Activated T-helper 1 cell treated with Interleukin-2 at 50 U/mL for 16 hours (primary cell): ENCODE data around the gene ZC3H12C.

Experiments used
- DNase-seq: peaks from one replicate; pipeline ENCODE4 v3.0.0-alpha.2; 2020; ENCODE audit warnings: low read depth

Gene ZC3H12C

DNA sequence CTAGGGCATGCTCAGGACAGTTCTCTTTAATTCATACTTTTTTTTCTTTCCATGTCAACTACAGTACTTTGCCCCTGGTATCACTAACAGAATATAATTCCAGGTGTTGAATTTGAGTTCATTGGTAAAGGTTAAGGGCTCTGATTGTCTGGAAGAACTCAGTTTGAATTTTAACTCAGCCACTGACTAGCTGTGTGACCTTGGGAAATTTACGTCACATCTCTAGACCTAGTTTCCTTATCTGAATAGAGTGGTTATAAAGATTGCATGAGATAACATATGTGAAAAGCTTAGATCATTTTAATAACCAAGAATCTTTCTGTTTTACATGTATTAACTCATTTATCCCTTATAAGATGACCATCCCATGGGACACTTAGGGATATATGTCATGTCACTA lies 15.8 kb upstream of the ZC3H12C start:
- no peak for DNase-seq

DNA sequence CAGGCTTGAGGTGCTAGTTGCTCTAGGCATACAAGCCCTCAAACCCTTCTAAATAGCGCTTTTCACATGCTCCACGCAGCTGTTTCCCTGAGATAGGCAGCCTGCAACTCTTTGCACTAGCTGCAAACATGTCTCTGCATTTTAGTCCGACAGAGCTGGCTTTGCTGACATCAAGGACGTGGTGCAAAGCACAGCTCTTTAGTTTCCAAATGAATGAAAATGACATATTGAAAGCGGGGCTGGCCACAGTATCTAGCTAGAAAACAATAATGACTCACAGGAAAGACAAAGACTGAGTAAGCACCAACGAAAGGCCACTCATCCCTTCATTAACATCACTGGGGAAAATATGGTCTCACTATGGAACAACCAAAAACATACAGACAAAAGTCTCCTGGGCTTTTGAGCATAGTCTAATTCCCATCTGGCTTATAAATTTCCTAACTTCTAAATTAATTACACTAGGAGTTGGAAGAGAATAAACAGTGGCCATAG lies 15.3 kb upstream of the ZC3H12C start:
- DNase-seq: no peak

DNA sequence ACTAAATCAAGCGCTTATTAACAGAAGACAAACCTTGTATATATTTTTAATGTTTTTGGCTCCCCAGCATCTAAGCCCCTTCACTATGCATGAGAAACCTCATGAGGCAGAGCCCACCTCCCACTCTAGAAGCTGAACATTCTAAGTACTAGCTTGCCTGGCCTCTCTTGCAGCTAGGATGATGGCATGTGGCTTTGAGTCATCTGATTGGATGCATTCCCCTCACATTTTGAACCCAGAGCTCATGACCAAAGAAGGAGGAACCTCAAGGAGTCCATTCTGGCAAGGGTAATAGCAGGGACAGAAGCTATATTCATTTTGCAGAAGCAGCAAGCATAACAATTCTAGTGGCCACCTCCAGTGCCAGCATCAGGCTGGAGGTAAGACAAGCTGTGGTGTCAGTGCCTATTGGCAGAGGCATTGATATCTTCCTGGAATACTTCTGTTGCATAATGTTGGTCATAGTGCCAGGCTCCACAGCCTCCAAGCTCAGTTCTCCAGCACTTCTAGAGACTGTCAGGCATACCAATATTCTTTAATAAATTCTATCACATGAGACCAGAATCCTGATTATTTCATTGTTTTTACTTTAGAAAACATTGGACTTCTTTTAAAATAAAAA lies 14.2 kb upstream of the ZC3H12C start:
- DNase-seq: no peak

DNA sequence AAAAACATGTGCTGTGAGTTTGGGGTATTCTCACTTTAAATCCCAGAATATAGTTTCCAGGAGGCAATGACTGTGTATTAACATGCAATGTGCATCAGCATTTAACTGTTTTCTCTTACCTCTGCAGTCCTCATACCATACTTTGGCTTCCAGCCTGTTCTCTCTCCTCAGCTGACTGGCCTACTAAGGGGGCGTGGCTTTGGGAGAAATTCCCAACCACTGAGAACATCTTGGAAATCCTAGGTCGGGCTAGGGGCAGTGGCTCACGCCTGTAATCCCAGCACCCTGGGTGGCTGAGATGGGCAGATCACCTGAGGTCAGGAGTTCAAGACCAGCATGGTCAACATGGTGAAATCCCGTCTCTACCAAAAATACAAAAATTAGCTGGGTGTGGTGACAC lies 13.5 kb upstream of the ZC3H12C start:
- DNase-seq: no peak

- no peak for DNase-seq
These were observed 11.5 kb upstream of the ZC3H12C start for GRCh38 chr11:110081462-110082376.

DNA sequence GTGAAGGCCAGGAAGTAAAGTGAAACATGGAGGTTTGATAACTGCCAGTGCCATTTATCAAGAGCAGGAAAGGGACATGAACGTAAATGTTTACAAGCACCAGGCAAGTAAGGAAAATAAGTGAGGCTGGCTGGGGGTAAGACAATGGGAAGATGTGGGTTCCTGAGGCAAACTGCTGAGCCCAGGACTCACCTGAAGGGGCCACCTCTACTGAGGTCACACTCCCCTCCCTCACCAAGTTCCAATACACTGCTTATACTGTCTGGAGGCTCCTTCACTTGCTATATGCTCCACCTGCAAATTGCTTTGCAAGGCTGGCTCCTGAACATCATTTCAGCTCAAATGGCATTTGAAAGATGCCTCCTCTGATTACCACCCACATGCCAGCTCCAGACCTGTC lies 10.3 kb upstream of the ZC3H12C start:
- no peak for DNase-seq

- DNase-seq: no peak
These were observed 7.8 kb upstream of the ZC3H12C start for GRCh38 chr11:110085255-110085838.

- no peak for DNase-seq
These were observed 6.3 kb upstream of the ZC3H12C start for GRCh38 chr11:110086892-110087309.

DNA sequence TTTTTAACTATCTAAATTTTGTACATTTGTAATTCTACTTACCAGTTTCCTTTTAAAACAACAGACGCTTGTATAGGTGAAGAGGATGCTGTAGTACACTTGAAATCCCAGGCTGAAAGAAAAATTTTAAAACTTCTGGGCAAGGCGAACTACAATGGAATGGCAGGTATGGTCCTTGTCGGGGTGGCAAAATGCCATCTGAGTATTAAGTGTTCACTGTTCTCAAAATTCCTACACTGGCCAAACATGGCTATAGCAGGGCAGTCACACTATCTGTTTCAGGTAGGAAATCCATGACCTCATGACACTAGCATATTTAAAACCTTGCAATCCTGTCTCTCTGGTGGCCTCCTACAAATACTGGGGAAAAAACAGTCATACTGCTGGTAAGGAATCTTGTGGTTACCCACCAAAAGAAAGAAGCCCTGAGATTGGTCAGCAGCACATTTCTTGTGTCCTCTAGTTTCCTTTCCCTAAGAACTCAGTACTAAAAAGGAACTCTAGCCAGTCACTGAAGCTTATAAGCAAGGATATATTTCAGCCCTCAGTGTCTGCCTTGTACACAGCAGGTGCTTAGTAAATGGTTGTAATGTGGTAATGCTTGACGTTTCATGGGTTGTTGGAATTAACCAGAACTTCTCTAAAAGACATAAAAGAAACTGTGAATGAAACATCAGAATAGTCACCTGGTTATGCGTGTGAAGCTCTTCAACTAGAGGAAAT lies 5.2 kb upstream of the ZC3H12C start:
- no peak for DNase-seq

GRCh38 chr11:110088535-110089344 lies 4.5 kb upstream of the ZC3H12C start:
- DNase-seq: no peak

- DNase-seq: no peak
These were observed 3.4 kb upstream of the ZC3H12C start for GRCh38 chr11:110089617-110090282.

DNA sequence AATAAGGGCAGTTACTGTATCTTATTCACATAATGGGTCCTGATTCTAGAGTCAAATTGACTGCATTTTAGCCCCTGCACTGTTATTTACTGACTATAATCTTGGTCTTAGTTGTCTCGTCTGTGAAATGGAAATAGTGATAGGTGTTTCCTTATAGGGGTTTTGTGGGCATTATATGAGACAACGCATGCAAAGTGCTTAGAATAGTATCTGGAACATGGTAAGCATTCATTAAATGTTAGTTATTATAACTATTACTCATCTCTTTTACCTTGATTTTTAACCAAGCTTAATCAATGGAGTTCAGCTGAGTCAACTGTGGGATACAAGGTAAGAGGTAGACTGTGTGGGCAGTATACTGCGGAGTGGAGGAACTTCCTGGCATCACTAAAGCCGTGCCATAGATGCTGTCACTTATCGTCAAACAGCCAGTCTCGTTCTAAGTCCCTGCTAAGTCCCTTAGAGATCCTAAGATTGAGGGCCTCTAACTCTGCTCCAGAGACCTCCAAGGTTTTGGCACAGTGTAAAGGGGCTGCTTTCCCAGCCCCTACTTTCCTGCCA lies 2.6 kb upstream of the ZC3H12C start:
- DNase-seq: no peak

DNA sequence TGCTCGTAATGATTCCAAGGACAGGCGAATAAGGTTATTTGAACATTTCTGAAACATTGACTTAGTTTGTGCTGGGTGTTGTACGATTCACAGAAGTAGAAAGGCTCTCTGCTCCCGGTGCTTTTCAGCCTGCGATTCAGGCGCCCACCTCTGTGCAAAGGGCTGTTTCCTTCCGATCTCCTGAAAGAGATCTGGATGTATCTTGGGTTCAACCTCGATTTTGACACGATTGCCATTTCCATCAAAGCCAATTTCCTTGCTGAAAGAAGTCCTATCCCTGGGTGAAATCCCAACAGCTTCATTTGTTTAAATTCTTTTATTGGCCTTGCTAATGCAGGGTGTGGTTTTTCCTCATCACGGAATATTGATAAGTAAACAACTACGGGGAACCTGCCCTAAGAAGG lies 1.1 kb upstream of the ZC3H12C start:
- no peak for DNase-seq

DNA sequence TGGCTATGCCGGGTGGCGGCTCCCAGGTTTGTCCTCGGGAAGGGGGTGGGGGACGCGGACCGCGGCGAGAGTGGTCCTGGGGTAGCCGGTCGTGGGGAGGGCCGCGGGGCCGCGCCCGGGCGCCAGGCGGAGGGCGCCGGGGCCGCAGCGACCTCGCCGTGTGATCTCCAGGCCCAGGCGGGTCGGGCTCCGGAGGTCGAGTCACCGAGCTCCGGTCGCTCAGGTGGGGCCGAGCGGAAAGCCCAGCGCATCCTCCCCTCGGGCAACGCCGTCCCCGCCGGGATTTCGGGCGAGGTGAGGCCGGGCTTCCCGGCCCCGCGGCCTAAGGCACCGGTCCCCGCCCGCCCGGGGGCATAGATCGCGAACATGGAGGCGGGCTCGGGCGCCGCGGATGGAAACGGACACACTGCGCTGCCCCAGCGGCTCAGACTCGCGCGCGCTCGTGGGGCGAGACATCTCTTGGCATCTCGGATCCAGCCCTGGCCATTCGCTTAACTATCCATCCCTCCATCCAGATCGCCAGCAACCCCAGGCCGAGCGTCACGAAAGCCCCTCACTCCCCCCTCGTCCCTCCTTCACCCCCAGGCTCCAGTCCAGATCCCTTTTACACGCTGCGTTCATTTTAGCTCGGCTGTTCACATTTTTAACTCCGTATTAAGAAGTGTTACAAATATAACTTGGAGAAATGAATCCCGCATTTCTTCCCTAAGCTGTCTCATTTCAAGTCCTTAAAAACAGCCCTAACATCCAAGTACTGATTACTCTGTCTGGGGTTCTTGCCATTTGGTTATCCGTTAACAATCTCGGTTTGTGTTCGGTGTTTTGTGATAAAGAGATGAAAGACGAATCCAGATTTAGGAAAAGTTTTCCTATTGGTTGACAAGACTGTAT lies 460 bp downstream of the ZC3H12C start:
- DNase-seq: no peak

GRCh38 chr11:110094298-110095285 lies 1.4 kb downstream of the ZC3H12C start:
- no peak for DNase-seq

DNA sequence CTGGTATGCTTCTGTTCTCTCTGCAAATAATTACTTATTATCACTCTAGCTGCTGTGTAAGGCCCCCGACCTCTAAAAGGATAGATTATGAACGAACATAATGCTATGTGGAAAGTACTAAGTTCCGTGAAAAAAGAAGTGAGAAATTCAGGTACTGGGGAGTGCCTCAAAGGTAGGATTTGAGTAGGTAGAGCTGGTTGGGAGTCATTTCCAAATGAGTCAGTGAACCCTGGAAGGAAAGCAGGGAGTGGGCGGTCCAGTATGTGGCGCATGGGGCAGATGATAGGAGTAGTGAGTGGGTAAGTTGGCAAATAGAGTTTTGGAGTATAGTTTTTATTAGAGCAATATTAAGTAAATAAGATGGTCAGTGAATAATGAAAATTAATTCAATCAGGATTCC lies 2.4 kb downstream of the ZC3H12C start:
- no peak for DNase-seq

DNA sequence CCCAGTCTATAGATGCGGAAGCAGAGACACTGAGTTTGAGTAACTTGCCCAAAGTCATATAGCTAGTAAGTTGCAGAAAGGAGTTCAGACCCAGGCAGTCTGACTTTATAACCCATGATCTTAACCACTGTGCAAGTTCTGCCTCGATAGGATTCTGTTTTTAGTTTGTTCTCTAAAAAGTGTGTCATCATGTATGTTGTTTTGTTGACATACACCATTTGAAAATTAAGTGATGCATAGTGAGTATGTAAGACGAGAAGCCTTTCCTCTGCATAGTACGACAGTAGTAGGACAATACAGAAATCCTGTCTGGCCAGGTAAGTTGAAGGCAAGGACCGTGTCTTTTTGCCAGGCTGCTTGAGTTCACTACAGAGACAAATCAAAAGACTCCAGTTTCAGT lies 3.3 kb downstream of the ZC3H12C start:
- DNase-seq: no peak

- DNase-seq: no peak
These were observed 4.3 kb downstream of the ZC3H12C start for GRCh38 chr11:110097459-110098012.
